GM19099 (cell line): ENCODE measurements around the gene CEBPE.

ENCODE experiments used
- POLR2A ChIP-seq: IDR thresholded peaks from 3 replicates; pipeline ENCODE4 v1.6.1; 2011; ENCODE audit warnings: low read depth; ENCODE audit not compliant: insufficient read length; ENCODE audit errors: extremely low read depth

The CEBPE gene

GRCh38 chr14:23067847-23068788, 50.9 kb downstream of the CEBPE start:
- TF ChIP-seq POLR2A: no peak
